KOPT-K1 (cell line): Measurements from ENCODE around the gene PPP1R2C.

Experiments
- H3K27ac ChIP-seq: fragments of 200-600 bp; sonication (generic); 2 replicates; pipeline ENCODE4 v1.5.1; 2016; ENCODE audit warnings: antibody characterized with exemption, mild to moderate bottlenecking, low read depth, low read length; ENCODE audit not compliant: poor library complexity, severe bottlenecking
- H3K36me3 ChIP-seq: fragments of 200-600 bp; sonication (generic); 2 replicates; pipeline ENCODE4 v1.5.1; 2017; ENCODE audit warnings: antibody characterized with exemption, mild to moderate bottlenecking, low read length, moderate library complexity; ENCODE audit not compliant: insufficient read depth
- H3K9me3 ChIP-seq: fragments of 200-600 bp; sonication (generic); 2 replicates; pipeline ENCODE4 v1.5.1; 2017; ENCODE audit warnings: antibody characterized with exemption, low read length, mild to moderate bottlenecking; ENCODE audit not compliant: insufficient read depth, poor library complexity, severe bottlenecking

Gene PPP1R2C

DNA sequence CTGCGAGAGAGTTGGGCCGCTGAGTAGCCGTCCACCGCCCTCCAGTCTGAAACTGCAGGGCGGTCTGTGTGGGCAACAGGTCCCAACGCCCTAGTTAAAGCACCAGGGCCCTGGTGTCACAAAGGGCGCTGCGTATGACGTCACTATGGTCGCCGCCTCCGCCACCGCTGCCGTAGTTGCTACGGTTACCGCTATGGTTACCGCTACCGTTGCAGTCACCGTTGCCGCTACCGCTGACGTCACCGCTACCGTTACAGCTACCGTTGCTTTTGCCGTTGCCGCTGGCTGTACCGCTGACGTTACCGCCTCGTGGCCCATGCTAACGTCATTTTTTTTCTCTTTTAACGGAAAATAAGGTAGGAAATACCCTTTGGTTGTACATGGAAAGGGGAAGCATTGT lies at the start of gene PPP1R2C:
PPP1R2C (minus strand) TSS at position 68 of the 400 bp plus-strand sequence. CDS start 84 bp downstream, outside the sequence.
- H3K9me3 ChIP-seq = no peaks in the 10 kb centered on the region
- H3K36me3 ChIP-seq = no peaks in the 10 kb centered on the region
- H3K27ac ChIP-seq = no peak within 1 kb of the TSS

DNA sequence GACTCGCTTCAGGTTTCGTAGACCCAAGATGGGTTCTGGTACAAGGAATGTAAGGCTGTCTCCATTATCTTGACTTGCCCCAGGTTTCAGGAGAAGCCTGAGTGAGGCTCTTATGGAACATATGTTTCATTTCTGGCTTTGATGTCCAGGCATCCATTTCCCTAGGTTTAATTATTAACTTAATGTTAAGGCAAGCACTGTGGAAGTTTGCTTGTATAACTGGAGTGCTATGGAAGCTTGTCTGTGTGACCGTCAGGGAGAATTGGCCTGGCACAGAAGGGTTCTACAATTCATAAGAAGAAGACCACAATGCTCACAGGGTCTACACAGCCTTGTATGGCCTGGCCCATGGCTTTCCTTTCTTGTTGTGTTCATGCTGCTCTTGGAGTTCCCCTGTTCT lies 47.2 kb upstream of the PPP1R2C start:
- H3K27ac ChIP-seq = no peak overlapping the region
- H3K36me3 ChIP-seq = no peaks in the 10 kb centered on the region
- peaks cover 5% of the 10 kb centered on the region for H3K9me3 ChIP-seq

DNA sequence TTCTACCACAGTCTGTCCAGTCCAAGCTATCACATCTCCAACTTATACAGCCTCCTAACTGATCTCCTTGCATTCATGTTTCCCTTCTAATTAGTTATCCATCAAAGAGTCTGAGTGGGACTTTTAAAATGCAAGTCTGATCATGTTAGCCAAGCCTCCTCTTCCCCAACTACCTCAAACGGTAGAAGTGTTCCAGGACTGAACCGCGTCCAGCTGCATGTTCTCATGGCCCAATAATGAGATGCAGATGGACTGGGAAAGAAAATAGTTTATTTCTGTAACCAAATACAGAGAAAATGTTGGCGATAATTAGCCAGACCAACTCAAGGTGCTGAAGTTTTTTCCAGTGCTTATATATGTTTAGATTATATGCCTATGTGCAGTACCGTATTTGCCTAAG lies 46.6 kb upstream of the PPP1R2C start:
- H3K27ac ChIP-seq = no peak overlapping the region
- no peaks in the 10 kb centered on the region for H3K36me3 ChIP-seq
- peaks cover 4% of the 10 kb centered on the region for H3K9me3 ChIP-seq

DNA sequence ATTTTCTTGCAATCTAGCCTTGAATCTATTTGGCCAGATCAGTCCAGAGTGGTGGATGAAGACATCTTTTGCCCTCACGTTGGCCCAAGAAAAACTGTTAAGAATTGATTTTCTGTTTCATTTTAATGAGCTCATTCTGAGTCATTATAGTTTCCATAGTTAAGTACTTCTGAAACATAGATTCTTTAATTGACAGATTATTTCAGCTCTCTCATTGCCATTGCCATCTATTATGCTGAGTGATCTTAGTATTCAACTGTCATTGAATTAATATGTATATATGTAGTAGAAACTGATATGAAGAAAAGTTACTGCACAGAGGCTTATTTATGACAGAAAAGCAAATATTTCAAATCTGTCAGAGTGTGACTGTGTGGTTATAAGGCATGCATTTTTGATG lies 45.5 kb upstream of the PPP1R2C start:
- Histone ChIP-seq H3K9me3 (peaks cover 9% of the 10 kb centered on the region), H3K27ac (no peak overlapping the region), H3K36me3 (no peaks in the 10 kb centered on the region)

DNA sequence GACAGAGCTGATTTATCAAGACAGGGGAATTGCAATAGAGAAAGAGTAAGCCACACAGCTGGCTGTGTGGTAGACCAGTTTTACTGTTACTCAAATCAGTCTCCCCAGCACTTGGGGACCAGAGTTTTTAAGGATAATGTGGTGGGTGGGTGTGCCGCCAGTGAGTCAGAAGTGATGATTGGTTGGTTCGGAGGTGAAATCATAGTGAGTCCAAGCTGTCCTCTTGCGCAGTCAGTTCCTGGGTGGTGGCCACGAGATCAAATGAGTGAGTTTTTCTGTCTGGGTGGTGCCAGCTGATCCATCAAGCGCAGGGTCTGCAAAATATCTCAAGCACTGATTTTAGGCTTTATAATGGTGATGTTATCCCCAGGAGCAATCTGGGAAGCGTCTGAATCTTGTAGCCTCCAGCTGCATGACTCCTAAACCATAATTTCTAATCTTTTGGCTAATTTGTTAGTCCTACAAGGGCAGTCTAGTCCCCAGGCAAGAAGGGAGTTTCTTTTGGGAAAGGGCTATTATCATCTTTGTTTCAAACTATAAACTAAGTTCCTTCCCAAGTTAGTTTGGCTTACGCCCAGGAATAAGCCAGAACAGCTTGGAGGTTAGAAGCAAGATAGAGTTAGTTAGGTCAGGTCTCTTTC lies 44.0 kb upstream of the PPP1R2C start:
- H3K36me3 ChIP-seq = no peaks in the 10 kb centered on the region
- H3K27ac ChIP-seq = no peak overlapping the region
- H3K9me3 ChIP-seq = peaks cover 15% of the 10 kb centered on the region

DNA sequence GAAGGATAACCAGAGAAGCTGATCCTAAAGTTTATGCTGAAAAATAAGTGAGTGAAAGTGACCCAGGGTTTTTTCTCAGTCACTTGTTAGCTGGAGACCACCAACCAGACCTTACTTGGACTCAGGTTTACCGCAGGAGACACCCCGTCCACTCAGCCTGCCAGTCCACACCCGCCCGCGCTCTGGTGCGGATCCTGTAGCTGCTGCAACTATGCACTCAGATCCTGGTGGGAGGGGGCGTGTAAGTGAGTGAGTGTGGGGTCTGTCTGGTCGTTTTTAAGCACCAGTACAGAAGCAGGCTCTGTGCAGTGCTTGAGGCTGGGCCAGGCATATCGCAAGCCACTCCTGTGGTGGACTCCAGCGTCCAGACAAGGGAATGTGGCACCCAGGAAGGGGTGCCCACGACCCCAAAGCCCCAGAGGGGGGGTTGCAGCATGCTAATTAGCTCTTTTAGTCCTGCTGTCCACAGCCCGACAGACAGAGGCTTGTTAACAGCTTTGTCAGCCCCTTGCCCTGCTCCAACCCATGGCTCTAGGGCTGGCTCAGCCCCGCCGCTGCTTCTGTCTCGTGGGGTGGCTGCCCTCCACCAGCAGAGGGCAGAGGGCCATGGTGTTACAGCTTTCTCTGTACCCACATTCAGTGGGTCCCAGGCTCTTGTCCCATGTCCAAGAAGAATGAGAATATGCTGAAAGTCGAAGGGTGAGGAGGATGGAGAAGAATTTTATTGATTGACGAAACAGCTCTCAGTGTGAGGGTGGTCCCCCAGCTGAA lies 40.4 kb upstream of the PPP1R2C start:
- no peak overlapping the region for H3K27ac ChIP-seq
- H3K36me3 ChIP-seq = no peaks in the 10 kb centered on the region
- peaks cover 19% of the 10 kb centered on the region for H3K9me3 ChIP-seq

DNA sequence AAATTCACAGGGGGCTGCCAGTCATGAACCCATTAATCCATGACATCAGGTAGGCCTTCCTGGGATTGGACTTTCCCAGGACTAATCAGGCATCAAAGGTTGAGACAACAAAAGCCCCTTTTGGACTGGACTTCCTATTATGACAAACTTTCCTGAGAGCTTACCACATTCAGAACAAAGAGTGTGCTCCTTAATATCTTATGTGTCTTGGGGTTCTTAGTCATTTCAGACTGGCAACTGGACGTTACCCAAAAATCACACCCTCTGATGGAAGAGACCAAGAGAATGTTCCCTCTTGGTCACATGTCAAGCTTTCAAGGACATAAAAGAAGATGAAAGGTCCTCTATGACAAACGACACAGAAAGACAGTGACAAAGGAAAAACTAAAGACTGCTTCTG lies 31.6 kb upstream of the PPP1R2C start:
- H3K27ac ChIP-seq = no peak overlapping the region
- no peaks in the 10 kb centered on the region for H3K9me3 ChIP-seq
- H3K36me3 ChIP-seq = no peaks in the 10 kb centered on the region

DNA sequence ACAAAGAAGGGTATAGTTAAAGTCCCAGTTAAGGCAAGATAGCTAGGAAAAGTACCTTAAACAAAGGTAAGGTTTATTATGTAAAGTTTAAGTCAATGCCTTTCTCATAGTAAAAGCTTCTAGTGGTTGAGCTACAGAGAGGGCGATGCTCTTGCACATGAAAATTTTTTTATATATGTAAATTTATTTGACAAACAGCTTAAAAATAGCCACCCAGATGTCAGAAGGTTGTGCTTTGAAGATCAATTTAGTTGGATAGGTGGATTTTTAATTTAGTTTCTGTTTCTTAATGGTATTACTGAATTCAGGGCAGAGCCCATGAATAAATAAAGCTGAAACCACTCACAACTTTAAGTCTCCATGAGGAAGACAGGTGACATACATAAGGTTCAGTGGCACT lies 29.4 kb upstream of the PPP1R2C start:
- Histone ChIP-seq H3K36me3 (no peaks in the 10 kb centered on the region), H3K27ac (no peak overlapping the region), H3K9me3 (no peaks in the 10 kb centered on the region)

DNA sequence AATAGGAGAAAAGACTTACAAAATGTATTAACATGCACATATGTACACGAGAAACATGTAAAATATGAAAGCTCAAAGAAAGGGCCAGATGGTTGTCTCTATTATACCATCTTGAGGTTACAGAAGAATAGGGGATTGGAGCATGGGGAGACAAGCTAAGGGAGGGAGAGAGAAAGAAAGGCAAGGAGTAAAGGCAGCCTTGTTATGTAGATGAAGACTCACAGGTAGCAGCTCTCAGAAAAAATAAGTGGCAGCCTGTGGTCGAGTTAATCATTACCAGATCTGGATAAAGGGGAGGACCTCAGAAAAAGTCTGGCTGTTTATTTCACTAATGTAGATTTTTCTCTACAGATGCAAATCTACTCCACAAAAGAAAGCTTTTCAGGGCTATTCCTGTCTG lies 26.6 kb upstream of the PPP1R2C start:
- no peaks in the 10 kb centered on the region for H3K36me3 ChIP-seq
- H3K9me3 ChIP-seq = no peaks in the 10 kb centered on the region
- no peak overlapping the region for H3K27ac ChIP-seq

DNA sequence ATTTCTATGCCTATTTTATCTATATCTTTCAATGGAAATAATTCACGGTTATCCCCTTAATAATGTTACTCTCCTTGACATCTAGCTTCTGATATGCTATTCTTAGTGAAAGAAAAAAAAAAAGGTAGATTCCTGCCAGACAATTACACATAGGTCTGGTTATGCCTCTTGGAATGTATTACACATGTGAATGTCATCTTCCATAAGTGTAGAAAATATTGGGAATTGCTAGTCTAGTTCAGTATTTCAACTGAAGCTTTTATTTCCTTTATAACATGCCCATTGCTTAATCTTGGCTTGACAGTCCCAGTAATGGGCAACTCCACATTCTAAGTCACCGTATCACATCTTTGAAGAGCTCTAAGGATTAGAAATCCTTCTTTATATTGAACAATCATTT lies 25.4 kb upstream of the PPP1R2C start:
- no peak overlapping the region for H3K27ac ChIP-seq
- no peaks in the 10 kb centered on the region for H3K36me3 ChIP-seq

DNA sequence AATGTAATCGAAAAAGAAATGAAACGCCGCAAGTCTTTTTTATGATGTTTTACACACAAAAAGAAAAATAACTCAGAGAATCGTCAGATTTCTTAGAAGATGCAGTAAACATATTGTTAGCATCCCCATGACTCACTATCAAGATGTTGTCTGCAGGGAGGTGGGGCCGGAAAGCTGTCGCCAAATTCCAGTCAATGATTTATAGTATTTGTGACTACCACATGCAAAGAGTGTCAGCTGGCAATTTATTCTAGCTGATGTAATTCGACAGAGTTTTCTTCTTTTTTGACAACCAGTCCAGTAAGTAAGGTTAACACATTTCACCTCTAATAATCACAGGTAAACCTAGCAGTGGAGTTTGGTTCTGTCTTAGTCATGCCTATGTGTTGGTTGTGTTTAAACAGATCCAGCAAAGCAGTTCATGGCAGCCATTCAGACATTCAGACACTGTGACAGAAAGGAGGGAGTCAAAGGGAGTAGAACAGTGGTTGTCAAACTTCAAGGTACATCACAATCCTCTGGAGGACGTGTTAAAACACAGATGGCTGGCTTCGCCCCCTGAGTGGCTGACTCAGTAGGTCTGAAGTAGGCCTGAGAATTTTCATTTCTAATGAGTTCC lies 19.8 kb upstream of the PPP1R2C start:
- Histone ChIP-seq H3K36me3 (no peaks in the 10 kb centered on the region), H3K27ac (no peak overlapping the region), H3K9me3 (no peaks in the 10 kb centered on the region)

More for the DNA sequence above, 25.4 kb upstream of the PPP1R2C start:
- no peaks in the 10 kb centered on the region for H3K9me3 ChIP-seq

DNA sequence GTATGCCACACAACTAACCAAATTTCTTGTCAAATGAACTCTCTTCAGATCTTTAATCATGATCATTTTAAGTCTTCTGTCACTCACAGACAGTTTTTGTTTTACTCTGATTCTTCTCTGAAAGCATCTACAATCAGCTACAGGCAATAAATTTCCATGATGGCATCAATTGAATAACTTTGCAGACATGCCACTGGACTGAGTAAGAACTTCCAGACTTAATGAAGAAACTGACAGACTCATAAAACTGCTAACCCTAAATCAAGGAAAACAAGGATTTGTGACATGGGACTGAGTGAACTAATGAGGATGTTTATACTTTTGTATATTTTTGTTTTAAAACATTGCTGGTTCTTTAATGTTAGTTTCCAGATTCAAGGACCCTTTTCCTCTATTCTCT lies 5.5 kb upstream of the PPP1R2C start:
- Histone ChIP-seq H3K36me3 (no peaks in the 10 kb centered on the region), H3K27ac (no peak overlapping the region), H3K9me3 (no peaks in the 10 kb centered on the region)

DNA sequence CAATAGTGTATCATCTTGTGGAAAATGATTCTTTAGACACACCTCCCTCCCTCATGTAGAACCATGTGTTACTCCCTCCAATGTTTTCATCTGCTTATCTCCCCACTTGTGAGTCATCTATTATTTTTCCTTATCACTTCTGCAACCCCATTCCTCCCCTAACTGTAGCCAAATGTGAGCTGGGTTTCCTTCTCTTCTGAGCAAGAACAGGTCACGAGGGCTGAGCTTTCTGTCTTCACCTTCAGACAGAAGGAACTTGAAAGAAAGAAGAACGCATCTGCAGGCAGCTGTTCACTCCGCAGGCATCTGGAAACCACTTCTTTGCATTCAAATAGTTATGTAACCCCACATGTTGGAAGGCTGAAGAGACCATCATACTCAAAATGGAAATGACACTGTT lies 1.8 kb downstream of the PPP1R2C start:
- Histone ChIP-seq H3K27ac (no peak overlapping the region), H3K36me3 (no peaks in the 10 kb centered on the region), H3K9me3 (no peaks in the 10 kb centered on the region)

DNA sequence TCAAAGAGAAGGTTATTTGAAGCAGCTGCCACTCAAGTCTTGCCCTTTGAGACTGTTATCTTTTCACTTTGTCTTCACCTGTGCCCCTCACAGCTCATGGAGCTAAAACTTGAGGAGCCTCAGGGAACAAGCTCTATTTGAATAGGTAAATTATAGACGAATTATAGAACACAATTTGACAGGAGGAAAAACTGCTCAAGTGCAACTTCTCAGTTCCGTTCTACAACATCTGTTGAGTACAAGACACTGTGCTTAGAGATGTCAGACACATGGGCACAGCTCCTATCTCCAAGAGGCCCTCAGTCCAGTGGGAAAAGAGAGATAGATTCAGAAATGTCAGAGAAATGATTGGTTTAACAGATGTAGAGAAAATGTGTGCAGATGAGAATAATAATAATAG lies 5.1 kb downstream of the PPP1R2C start:
- Histone ChIP-seq H3K9me3 (no peaks in the 10 kb centered on the region), H3K27ac (no peak overlapping the region)

DNA sequence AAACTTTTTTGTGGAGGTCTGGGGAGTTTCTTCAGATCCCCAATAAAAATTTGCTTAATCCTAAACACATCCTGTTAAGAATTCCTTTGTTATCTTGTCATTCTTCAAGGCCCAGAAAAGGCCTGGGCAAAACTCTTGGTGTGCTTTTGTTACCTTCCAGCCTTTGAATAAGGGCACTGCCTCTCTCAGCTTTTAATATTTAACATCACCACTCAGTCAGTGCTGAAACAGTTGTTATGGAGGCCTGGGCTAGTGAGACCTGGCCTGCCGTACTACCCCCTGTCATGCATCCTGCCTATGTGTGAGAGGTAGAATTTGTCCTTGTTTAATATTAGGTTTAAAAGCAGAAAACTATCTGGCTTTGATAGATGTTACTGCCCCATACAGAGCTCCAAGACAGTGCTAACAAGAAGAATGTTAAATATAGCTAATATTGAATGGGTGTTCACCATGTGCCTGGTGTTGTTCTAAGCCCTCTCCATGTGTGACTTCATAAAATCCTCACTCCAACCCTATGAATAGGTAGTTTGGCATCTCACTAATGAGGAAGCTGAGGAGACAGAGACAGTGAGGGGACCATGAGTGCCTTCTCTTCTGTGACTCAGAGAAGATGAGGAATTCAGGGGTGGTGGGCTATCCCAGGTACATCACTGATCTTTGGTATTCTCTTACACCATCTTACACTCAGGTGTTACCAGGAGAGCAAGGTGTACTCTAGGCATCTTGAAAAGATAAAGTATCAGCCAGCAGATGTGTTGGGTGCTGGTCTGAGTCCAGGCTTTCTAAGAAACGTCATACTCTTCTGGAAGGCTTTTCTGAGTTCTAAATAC lies 6.2 kb downstream of the PPP1R2C start:
- H3K9me3 ChIP-seq = no peaks in the 10 kb centered on the region
- H3K36me3 ChIP-seq = no peaks in the 10 kb centered on the region
- H3K27ac ChIP-seq = no peak overlapping the region

More for the DNA sequence above, 5.1 kb downstream of the PPP1R2C start:
- H3K36me3 ChIP-seq = no peaks in the 10 kb centered on the region
